OCI-LY1 (cell line): ENCODE results near the gene GPR32.

Experiments used
- CTCF ChIP-seq: fragments of 200-600 bp; sonication (generic), shearing (Covaris generic); IDR thresholded peaks from 2 replicates; pipeline ENCODE4 v1.5.1; 2017; ENCODE audit warnings: mild to moderate bottlenecking, antibody characterized with exemption, low read length, moderate library complexity, mixed read lengths
- EZH2 ChIP-seq: fragments of 200-600 bp; sonication (generic), shearing (Covaris generic); IDR thresholded peaks from 2 replicates; pipeline ENCODE4 v1.8.0; 2017; ENCODE audit warnings: borderline replicate concordance, mixed run types, mild to moderate bottlenecking, antibody characterized with exemption, low read length, moderate library complexity, mixed read lengths

DNA sequence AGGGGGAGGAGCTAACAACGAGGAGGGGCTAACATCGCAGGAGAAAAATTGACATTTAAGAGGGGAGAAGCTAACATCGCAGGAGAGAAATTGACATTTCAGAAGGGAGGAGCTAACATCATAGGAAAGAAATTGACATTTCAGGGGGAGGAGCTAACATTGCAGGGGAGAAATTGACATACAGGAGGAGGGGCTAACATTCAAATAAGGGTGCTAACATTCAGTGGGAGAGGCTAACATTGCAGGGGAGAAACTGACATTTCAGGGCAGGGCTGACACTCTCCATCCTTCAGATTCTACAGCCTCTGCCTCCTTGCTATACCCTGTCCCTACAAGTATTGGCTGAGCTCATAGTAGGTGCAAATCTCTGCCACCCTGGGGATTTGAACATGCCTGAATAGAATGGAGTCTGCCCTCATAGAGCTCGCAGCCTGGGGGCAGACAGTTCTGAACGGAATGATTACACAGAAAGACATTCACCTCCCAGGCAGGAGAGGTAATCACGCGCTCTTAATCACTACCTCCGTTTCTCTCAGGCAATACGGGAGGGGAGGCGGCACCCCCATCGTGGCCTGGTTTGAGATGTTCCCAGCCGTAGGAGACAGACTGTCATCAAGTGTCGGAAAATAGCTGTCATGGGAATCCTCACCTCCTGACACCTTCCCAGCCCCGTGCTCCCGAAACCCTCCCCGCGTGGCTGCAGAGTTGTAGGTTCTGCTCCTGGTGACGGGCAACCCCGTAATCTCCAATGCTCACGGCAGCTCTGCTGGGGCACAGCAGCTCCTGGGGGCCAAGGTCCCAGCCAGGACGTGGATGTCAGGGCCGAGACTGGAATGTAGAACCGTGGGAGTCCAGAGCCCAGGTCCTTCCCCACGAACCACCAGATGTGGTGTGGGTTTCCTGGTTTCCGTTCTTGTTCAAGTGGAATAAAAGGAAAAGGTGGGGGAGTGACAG, 9.5 kb downstream of the GPR32 start:
- no peak for TF ChIP-seq EZH2
- no peak for TF ChIP-seq CTCF
